Neuron (in vitro differentiated cells): ENCODE results near the gene LDHD.

ENCODE experiments used
- H2AFZ ChIP-seq: one replicate; pipeline ENCODE4 v1.6.1; 2013; ENCODE audit warnings: low read depth, mild to moderate bottlenecking, inconsistent platforms, low read length, moderate library complexity
- H3K27me3 ChIP-seq: one replicate; pipeline ENCODE4 v1.6.1; 2013; ENCODE audit warnings: low read length; ENCODE audit not compliant: insufficient read depth
- H3K36me3 ChIP-seq: one replicate; pipeline ENCODE4 v1.6.1; 2013; ENCODE audit warnings: low read length; ENCODE audit not compliant: insufficient read depth
- H3K4me1 ChIP-seq: one replicate; pipeline ENCODE4 v1.6.1; 2013; ENCODE audit warnings: low read length; ENCODE audit not compliant: insufficient read depth
- H3K4me3 ChIP-seq: 2 replicates; pipeline ENCODE4 v1.5.1; 2013; ENCODE audit warnings: mild to moderate bottlenecking, low read length, moderate library complexity
- H3K9me3 ChIP-seq: one replicate; pipeline ENCODE4 v1.6.1; 2013; ENCODE audit warnings: low read length

The LDHD gene

GRCh38 chr16:75089486-75090202 is 26.9 kb downstream of the LDHD start:
- Histone ChIP-seq H3K4me3 (no peak overlapping the region), H2AFZ (no peak overlapping the region), H3K4me1 (peaks cover 2% of the 10 kb centered on the region), H3K36me3 (peaks cover 13% of the 10 kb centered on the region), H3K9me3 (peaks cover 3% of the 10 kb centered on the region), H3K27me3 (no peaks in the 10 kb centered on the region)

GRCh38 chr16:75088934-75089333 is 27.6 kb downstream of the LDHD start:
- peaks cover 7% of the 10 kb centered on the region for H3K4me1 ChIP-seq
- H2AFZ ChIP-seq = no peak overlapping the region
- H3K9me3 ChIP-seq = peaks cover 3% of the 10 kb centered on the region
- no peaks in the 10 kb centered on the region for H3K27me3 ChIP-seq
- H3K36me3 ChIP-seq = peaks cover 6% of the 10 kb centered on the region
- H3K4me3 ChIP-seq = no peak overlapping the region

DNA sequence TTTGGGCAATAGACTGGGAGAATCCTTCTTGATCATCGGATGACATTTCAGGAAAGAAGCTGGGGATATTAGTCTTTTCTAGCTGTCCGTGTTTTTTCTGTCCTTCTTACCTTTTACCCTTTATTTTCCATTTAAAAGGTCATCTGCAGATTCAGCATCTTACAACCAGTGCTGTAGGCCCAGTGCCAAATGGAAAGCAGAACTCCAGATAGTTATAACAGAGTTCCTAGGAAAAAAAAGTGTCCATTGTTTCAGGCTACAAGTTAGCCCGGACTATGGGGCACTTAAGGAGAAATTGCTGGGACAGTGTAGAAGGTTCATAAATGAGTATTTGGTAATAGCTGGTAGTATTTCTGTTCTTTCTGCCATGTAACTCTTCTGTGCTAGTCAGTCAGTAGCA is 28.4 kb downstream of the LDHD start:
- Histone ChIP-seq H2AFZ (no peak overlapping the region), H3K36me3 (no peaks in the 10 kb centered on the region), H3K9me3 (peaks cover 3% of the 10 kb centered on the region), H3K4me1 (peaks cover 11% of the 10 kb centered on the region), H3K27me3 (no peaks in the 10 kb centered on the region), H3K4me3 (no peak overlapping the region)

GRCh38 chr16:75087375-75087979 is 29.1 kb downstream of the LDHD start:
- Histone ChIP-seq H3K36me3 (no peaks in the 10 kb centered on the region), H2AFZ (no peak overlapping the region), H3K4me1 (peaks cover 11% of the 10 kb centered on the region), H3K4me3 (no peak overlapping the region), H3K27me3 (no peaks in the 10 kb centered on the region), H3K9me3 (peaks cover 3% of the 10 kb centered on the region)

- no peak overlapping the region for H3K4me3 ChIP-seq
- no peaks in the 10 kb centered on the region for H3K27me3 ChIP-seq
- H3K36me3 ChIP-seq = no peaks in the 10 kb centered on the region
- no peak overlapping the region for H2AFZ ChIP-seq
- H3K4me1 ChIP-seq = peaks cover 11% of the 10 kb centered on the region
- peaks cover 3% of the 10 kb centered on the region for H3K9me3 ChIP-seq
Measured at GRCh38 chr16:75086688-75087374, 29.7 kb downstream of the LDHD start.

DNA sequence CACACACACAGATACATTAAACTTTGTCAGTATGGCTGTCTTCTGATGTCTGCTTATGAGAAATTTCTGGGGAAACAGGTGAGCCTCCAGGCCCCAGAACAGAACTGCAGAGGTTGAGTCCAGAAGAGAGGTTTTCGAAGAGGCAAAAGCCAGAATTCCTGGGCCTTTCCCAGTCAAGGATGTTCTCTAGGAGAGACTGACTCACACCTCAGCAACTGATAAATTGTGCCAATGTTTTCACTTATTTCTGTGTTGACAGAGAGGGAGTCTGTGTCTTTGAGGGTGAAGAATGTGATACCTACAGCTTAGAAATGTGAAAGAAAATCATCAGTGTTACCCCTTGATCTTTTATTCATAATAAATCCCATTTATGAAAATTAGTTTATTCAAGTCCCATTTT is 30.3 kb downstream of the LDHD start:
- H3K36me3 ChIP-seq = no peaks in the 10 kb centered on the region

GRCh38 chr16:75085556-75085955 is 31.0 kb downstream of the LDHD start:
- H3K4me3 ChIP-seq = no peak overlapping the region
- peaks cover 11% of the 10 kb centered on the region for H3K4me1 ChIP-seq
- no peaks in the 10 kb centered on the region for H3K27me3 ChIP-seq
- H2AFZ ChIP-seq = no peak overlapping the region
- no peaks in the 10 kb centered on the region for H3K36me3 ChIP-seq
- H3K9me3 ChIP-seq = peaks cover 3% of the 10 kb centered on the region

More for the DNA sequence above, 30.3 kb downstream of the LDHD start:
- Histone ChIP-seq H2AFZ (no peak overlapping the region), H3K9me3 (peaks cover 3% of the 10 kb centered on the region), H3K4me3 (no peak overlapping the region), H3K27me3 (no peaks in the 10 kb centered on the region), H3K4me1 (peaks cover 11% of the 10 kb centered on the region)

GRCh38 chr16:75083813-75084212 is 32.8 kb downstream of the LDHD start:
- Histone ChIP-seq H3K36me3 (no peaks in the 10 kb centered on the region), H3K4me3 (no peak overlapping the region), H3K4me1 (peaks cover 11% of the 10 kb centered on the region), H3K9me3 (no peaks in the 10 kb centered on the region), H3K27me3 (no peaks in the 10 kb centered on the region), H2AFZ (no peak overlapping the region)

- no peak overlapping the region for H3K4me3 ChIP-seq
- peaks cover 5% of the 10 kb centered on the region for H3K36me3 ChIP-seq
- H3K27me3 ChIP-seq = no peaks in the 10 kb centered on the region
- H3K4me1 ChIP-seq = peaks cover 11% of the 10 kb centered on the region
- H2AFZ ChIP-seq = no peak overlapping the region
- no peaks in the 10 kb centered on the region for H3K9me3 ChIP-seq
Measured at GRCh38 chr16:75081179-75081859, 35.3 kb downstream of the LDHD start.

GRCh38 chr16:75080205-75081029 is 36.2 kb downstream of the LDHD start:
- H3K4me3 ChIP-seq = no peak overlapping the region
- peaks cover 5% of the 10 kb centered on the region for H3K36me3 ChIP-seq
- peaks cover 11% of the 10 kb centered on the region for H3K4me1 ChIP-seq
- no peaks in the 10 kb centered on the region for H3K27me3 ChIP-seq
- no peak overlapping the region for H2AFZ ChIP-seq
- H3K9me3 ChIP-seq = no peaks in the 10 kb centered on the region

DNA sequence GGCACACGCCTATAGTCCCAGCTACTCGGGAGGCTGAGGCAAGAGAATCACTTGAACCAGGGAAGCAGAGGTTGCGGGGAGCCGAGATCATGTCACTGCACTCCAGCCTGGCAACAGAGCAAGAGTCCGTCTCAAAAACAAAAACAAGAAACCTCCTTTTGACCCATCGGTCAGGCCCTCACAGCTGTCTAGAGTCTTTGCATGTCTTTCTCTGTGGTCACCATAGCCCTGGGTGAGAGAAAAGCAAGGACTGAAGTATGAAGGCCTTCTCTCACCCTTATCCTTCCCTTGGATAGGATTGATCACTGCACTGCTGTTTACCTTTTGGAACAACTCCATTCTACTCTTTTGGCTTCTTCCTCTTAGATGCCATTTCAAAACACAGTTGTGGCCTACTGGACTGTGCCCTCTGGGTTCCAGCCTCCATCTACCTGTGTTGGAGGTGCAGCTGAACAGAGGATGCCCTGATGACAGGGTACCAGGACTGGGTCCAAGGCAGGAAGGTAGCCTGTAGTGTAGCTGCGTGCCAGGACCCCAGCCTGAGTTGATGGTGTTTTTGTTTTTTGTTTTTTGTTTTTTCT is 37.1 kb downstream of the LDHD start:
- H3K27me3 ChIP-seq = no peaks in the 10 kb centered on the region
- H3K4me3 ChIP-seq = no peak overlapping the region
- no peak overlapping the region for H2AFZ ChIP-seq
- H3K9me3 ChIP-seq = no peaks in the 10 kb centered on the region
- H3K4me1 ChIP-seq = peaks cover 10% of the 10 kb centered on the region
- H3K36me3 ChIP-seq = peaks cover 5% of the 10 kb centered on the region

DNA sequence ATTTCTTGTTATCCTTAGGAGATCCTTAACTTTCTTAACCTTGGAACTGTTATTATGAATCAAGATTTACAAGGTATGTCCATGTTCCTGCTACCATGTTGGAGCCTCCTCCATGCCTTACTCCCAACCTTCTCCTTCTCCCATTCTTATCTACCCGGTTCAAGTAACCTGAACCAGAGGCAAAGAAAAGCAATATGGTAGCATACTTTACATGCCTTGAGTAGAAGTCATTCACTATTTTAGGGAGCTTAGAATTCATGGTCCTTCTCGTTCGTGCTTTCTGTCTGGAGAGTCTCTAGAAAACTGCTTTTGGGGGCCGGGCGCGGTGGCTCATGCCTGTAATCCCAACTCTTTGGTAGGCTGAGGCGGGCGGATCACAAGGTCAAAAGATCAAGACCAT is 37.7 kb downstream of the LDHD start:
- peaks cover 5% of the 10 kb centered on the region for H3K36me3 ChIP-seq
- H3K4me3 ChIP-seq = no peak overlapping the region
- H2AFZ ChIP-seq = no peak overlapping the region
- H3K27me3 ChIP-seq = no peaks in the 10 kb centered on the region
- no peaks in the 10 kb centered on the region for H3K9me3 ChIP-seq
- H3K4me1 ChIP-seq = peaks cover 4% of the 10 kb centered on the region
